ENCODE measurements around the gene NPY4R2.
"Not testable (repeated sequence)": the region's sequence is repeated elsewhere in the genome, so short reads cannot be mapped to it uniquely, and the experiment has no call there.

NPY4R2 gene

DNA sequence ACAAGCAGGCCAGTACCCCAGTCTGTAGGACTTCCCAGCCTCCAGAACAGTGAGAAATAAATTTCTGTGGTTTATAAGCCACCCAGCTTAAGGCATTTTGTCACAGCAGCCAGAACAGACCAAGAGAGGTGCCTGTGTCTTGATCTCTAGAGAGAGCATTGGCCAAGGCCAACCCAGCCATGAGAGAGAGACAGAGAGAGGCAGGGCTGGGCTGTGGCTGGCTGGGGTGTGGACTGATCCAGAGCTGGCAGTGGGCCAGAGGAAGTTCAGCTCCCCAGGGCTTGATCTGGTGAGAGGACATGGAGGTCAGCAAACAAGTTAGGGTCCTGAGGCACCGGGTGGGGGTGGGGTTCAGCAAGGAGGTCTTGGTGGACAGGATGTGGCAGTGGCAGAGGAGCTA is 14.4 kb downstream of the NPY4R2 start:
- DNase-seq (ENCODE audit: low spot score), result not testable (repeated sequence)

DNA sequence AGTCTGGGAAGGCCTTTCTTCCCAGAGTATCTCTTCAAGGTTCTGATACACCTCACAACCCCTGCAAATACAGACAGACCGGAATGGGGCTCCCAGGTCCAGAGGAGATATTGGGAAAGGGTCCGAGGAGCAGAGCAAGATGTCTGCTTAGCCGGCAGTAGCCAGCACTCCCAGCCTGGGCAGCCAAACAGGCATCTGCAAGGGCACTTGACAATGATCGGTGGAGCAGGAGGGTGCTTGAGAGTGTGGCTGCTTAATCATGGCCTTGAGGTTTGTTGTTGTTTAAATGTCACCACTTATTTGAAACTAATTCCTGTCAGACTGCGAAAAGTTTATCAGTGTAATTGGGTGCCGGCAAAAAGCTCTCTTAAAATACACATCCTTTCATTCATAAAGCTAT is 15.0 kb downstream of the NPY4R2 start:
- DNase-seq (ENCODE audit: low spot score), result not testable (repeated sequence)

DNA sequence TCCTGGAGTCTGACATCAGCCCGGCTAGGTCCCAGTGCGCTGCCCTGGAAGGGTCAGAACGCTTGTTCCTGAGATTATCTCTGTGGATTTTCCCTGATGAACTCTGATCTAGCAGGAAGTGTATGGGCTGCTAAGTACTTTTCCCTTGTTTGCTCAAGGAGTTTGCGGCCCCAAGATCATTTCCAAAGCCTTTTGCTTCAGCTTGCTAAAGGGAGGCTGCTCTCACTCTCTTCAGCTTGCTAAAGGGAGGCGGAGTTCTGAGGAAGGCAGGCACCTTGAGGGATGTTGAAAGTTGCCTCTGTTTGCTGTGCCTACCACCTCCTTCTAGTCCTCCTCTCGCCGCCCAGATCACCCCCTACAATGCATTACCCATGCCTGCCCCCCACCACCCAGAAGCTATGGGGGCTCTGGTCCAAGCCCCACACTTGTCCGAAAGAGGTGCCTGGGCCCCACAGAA is 18.3 kb downstream of the NPY4R2 start:
- DNase-seq (ENCODE audit: low spot score), result not testable (repeated sequence)

DNA sequence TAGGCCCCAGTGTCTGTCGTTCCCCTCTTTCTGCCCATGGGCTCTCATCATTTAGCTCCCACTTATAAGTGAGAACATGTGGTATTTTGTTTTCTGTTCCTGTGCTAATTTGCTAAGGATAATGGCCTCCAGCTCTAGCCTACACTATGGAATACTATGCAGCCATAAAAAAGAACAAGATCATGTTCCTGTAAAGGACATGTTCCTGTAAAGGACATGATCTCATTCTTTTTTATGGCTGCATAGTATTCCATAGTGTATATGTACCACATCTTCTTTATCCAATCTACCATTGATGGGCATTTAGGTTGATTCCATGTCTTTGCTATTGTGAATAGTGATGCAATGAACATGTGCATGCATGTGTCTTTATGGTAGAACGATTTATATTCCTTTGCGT is 19.2 kb downstream of the NPY4R2 start:
- DNase-seq (ENCODE audit: low spot score), result not testable (repeated sequence)

DNA sequence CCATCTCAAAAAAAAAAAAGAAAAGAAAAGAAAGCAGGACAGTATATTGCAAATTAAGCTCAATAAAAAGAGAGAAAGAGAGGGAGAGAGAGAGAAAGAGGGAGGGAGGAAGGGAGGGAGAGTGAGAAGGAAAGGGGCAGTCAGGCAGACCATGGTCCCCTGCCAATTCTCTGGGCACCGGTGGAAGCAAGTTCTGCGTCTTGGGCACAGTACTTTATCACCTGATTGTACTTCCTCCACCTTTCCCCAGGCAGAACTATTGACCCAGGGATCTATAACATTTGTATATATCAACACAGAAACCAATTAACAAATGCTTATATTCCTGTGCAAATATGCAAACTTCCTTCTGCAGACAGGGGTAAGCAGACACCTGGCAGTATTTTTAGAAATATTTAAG is 22.4 kb downstream of the NPY4R2 start:
- DNase-seq (ENCODE audit: low spot score), result not testable (repeated sequence)

DNA sequence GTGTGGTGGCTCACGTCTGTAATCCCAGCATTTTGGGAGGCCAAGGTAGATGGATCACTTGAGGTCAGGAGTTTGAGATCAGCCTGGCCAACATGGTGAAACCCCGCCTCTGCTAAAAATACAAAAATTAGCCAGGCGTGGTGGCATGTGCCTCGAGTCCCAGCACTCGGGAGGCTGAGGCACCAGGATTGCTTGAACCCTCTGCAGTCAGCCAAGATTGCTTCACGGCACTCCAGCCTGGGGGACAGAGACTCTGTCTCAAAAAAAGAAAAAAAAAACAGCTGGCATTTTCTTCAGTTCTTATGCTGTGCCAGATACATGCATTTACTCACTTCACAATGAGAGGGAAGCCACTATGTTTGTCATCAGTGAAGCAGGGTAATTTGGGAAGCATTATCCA is 22.9 kb downstream of the NPY4R2 start:
- DNase-seq (ENCODE audit: low spot score), result not testable (repeated sequence)

DNA sequence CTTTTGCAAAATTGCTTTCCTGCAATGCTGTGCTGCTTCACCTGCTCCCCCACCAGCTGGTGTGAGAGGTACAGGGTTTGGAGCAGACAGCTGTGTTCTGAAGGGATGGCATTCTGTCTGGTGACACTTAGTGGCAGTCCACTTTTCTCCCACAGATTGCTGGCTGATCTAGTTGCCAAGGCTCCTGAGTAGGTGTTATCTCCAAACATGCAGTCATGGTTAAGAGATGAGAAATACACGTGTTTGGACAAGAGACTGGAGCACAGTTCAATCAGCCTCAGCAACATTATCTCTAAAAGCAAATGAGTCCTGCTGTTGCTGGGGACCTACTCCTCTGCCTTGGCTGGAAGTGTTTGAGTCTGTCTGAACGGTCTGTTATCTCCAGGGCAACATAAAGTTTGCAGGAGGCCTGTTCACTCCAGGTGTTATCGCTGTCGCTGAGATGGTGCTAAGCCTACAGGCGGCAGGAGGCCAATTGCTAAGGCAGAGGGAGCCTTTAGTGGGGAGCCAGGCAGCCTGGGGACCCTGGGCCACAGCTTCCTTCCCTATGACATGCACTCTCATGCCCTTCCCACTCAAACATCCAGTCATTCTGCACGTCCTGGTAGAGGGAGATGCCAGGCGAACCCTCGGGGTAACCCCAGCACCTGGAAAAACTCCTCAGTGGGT is 24.0 kb downstream of the NPY4R2 start:
- not testable (repeated sequence) for DNase-seq (ENCODE audit: low spot score)

DNA sequence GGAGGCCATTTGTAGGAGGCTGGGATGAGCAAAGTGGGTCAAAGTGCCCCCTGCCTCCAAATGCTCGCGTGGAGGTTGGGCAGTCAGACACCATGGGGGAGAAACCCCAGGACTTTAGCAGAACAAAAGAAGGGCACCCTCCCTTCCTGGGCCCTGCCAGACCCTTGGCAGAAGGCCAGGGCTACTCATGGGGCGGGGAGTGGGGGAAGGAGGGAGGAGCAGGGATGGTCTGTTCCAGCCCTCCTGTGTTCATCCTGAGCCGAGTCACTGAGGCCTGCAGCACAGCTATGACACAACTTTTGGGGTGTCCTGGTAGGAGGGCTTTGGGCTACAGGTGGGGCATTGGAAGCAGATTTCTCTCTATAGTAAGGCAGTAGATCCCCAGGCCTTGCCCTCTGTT is 24.9 kb downstream of the NPY4R2 start:
- DNase-seq (ENCODE audit: low spot score), result not testable (repeated sequence)

DNA sequence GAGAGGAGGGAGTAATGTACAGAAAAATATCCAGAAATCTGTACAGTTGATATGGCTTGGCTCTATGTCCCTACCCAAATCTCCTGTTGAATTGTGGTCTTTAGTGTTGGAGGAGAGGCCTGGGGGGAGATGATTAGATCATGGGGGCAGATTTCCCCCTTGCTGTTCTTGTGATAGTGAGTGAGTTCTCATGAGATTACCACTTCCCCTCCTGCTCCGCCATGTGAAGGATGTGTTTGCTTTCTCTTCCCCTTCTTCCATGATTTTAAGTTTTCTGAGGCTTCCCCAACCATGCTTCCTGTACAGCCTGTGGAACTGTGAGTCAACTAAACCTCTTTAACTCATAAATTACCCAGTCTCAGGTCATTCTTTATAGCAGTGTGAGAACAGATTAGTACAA is 29.0 kb downstream of the NPY4R2 start:
- DNase-seq (ENCODE audit: low spot score), result not testable (repeated sequence)

DNA sequence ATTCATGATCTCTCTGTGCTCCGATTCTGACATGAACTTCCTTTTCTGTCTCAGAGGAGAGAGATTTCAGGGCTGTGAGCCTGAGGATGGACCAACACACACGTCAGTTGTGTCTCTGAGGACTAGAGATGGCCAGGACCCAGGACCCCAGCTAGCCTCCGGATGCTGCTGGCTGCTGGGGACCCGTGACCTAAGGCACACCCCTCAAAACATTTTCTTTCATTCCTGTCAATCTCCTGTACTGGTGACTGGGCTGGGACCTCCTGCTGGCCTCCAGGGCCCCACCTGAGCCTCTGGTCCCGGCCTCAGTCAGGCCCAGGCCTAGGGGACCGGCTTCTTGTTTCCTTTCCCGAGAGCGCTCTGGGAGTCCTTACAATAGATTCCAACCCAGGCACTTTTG is 38.7 kb downstream of the NPY4R2 start:
- not testable (repeated sequence) for DNase-seq (ENCODE audit: low spot score)

DNA sequence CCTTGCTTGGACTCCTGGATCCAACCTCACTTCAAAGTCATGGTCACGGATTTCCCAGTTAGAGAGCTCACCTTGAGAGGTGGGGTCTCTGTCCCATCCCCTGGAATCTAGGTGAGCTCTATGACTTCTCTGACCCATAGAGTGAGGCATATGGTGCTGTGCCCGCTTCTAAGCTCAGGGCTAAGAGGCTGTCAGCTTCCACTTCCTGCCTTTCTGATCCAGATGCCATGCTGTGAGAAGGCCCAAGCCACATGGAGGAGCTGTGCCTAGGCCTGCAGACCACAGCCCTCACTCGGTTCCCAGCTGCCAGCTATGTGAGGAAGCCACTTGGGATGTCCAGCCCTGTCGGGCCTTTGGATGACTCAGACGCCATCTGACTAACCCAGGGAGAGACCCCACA is 41.2 kb downstream of the NPY4R2 start:
- DNase-seq (ENCODE audit: low spot score), result not testable (repeated sequence)

DNA sequence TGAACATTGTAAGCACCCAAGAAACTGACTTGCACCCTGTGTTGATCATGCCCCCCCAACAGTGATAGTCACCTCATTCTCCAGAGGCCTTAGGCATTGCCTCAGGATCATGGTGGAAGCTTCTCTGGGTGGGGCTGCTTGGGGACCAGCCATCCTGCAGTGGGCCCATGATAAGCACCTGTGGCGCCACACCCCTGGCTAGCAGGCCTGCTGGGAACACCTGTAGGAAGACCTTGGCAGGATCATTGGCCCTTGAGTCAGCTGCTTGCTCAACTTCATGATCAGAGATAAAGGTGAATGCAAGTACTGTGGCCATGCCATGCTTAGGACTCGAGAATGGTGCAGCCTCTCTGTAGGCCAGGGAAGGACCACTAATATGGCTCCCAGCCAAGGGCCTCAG is 42.2 kb downstream of the NPY4R2 start:
- DNase-seq (ENCODE audit: low spot score), result not testable (repeated sequence)

DNA sequence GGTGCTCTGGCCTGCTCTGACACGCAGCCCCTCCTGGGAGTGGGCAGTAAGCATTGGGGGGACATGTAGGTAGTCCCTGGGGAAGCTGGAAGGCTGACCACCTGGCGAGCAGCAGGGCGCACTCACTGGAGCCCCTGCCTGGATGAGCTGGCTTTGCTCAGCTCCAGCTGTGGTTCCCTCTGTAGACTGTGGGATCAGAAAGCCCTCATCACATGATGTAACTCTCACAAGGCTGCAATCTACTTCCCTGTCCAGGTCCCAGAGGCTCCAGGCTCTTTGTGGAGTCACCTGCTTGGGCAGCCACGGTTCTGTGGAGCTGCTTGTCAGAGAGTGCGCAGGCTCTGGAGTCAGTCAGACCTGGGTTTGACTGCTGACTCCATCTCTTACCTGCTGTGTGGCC is 44.3 kb downstream of the NPY4R2 start:
- not testable (repeated sequence) for DNase-seq (ENCODE audit: low spot score)

DNA sequence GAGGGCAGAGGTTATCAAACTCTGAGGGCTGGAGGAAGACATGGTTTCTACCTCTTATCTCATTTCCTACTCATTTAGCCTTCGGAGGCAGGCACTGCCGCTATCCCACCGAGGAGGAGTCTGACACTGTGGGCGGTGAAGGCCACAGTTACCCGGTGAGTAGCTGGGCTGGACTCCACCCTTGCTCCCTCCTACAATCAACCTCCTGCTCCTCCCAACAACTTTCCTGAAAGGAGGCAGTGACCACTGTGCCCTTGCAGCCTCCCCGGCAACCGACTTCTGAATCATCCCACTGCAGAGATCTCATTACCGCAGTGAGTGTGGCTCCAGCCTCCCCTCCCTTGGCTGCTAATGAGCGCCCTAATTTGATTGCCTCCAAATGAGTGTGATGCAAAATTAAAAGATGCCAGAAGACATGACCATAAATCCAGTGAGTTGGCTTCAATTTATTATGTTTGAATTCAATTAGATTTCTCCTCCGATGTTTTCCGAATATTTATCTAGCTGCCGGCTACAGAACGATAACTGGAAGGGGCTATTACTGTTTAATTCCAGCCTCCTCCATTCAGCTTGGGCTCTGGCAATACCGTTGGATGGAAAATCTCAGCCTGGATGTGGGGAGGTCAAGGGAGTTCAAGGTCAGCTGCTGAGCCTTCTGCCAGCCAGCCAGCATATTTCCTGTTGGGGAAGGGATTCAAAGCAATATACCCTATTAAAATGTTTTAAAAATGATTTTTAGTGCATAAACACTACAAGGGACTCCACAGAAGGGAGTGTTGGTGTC is 46.0 kb downstream of the NPY4R2 start:
- not testable (repeated sequence) for DNase-seq (ENCODE audit: low spot score)

DNA sequence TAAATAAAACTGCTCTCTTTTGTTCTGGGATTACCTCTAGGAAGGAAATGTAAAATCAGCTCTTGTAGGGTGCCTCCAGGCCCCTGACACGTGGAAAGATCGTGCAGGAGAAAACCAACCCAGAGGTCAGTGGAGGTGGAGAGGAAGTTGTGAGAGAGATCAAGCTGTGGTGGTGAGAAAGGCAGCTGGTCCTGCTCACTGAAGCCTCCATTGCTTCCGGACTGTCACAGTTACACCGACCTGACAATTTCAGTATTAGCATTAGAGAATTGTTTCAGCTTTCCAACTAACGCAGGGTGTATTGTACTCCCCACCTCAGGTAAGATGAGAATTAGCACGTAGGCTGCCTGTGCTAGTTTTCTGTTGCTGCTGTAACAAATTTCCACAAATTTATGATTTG is 50.5 kb downstream of the NPY4R2 start:
- not testable (repeated sequence) for DNase-seq (ENCODE audit: low spot score)

DNA sequence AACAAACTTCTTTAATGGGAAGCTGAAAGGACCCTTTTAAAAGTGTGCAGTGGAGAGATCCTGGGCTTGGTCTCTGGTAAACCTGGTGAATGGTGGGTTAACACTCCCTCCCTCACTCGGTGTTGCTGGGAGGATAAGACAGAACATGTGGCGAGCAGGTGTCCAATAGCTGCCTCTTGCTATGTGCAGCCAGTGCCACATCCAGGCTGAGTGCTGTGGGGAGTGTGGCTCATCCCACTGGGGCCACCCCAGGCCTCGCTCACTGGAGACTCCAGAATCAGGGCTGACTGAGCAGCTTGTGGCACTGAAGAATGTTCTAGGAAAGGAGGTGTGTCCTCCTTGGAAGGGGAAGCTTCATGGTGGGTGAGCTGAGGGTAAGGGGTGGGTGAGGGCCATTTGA is 51.6 kb downstream of the NPY4R2 start:
- DNase-seq (ENCODE audit: low spot score), result not testable (repeated sequence)

DNA sequence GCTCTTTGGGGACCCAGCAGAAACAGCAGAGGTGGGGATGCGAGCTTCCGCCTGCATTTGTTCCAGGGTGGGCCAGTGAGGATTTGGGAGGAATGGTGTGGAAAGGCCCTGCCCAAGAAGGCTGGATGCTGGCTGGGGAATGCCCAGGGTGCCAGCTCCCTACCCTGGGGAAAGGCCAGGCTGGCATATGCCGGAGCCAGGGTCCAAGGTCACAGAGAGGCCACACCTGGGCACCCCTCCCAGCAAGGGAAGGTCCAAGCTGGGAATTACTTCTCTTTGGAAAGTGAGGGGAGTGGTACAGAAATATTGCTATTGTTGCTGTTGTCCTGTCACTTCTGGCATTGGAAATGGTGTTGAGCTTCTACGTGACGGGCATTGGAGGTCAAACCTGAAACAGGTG is 53.1 kb downstream of the NPY4R2 start:
- not testable (repeated sequence) for DNase-seq (ENCODE audit: low spot score)

DNA sequence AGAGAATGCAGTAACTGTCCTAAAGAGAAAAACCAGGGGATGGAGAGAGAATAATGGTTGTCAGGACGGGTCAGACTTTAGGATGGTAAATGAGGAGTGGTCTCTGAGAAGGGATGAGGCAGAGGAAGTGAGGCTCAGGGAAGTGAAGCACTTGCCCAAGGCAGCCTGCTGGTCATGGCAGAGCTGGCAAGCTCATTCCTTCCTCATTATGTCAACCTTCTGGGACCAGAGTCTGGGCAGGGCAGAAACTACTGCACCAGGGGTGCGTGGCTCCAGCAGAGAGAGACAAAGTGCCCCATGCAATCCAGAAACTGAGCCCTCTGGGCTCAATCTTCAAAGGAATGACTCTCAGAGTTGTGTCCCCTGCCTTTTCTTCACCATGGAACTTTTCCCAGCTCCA is 53.6 kb downstream of the NPY4R2 start:
- DNase-seq (ENCODE audit: low spot score), result not testable (repeated sequence)

Measured in CD4-positive, alpha-beta T cell treated with Interleukin-15 for 4 hours (primary cell).